Stimulated activated CD4-positive, alpha-beta T cell treated with anti-CD3 and anti-CD28 coated beads, TNF-alpha, amount 100 ng/mL, for 1 hour (primary cell): Measurements from ENCODE around the gene SIRT1.
"Not testable (repeated sequence)": the region's sequence is repeated elsewhere in the genome, so short reads cannot be mapped to it uniquely, and the experiment has no call there.

ENCODE experiments used
- DNase-seq, 3 donors: peaks; one replicate each; pipeline ENCODE4 v3.0.0-alpha.2; 2020; ENCODE audit warnings: low read depth in 3 of 3, low spot score in 1 of 3

SIRT1 gene

GRCh38 chr10:67875340-67876238 lies 8.9 kb upstream of the SIRT1 start:
- DNase-seq: no peak

- not testable (repeated sequence) for DNase-seq
Measured at GRCh38 chr10:67877421-67877820, 7.0 kb upstream of the SIRT1 start.

- no peak for DNase-seq
Measured at GRCh38 chr10:67878133-67878532, 6.3 kb upstream of the SIRT1 start.

- DNase-seq: no peak
Measured at GRCh38 chr10:67883710-67884312, 645 bp upstream of the SIRT1 start.

GRCh38 chr10:67884842-67885670 lies 600 bp downstream of the SIRT1 start:
- peak; percentile 44 to 63 (median 45) for DNase-seq

GRCh38 chr10:67893637-67894036 lies 9.2 kb downstream of the SIRT1 start:
- DNase-seq: no peak

- DNase-seq: no peak
Measured at GRCh38 chr10:67903581-67903980, 19.1 kb downstream of the SIRT1 start.

- no peak for DNase-seq
Measured at GRCh38 chr10:67912331-67912946, 28.0 kb downstream of the SIRT1 start.

GRCh38 chr10:67914777-67915340 lies 30.4 kb downstream of the SIRT1 start:
- DNase-seq: no peak

- DNase-seq: no peak
Measured at GRCh38 chr10:67917169-67917568, 32.7 kb downstream of the SIRT1 start.

GRCh38 chr10:67917679-67918078 lies 33.2 kb downstream of the SIRT1 start:
- DNase-seq: no peak

GRCh38 chr10:67921065-67921464 lies 36.6 kb downstream of the SIRT1 start:
- DNase-seq: no peak

GRCh38 chr10:67923551-67923950 lies 39.1 kb downstream of the SIRT1 start:
- no peak for DNase-seq

GRCh38 chr10:67924136-67924535 lies 39.7 kb downstream of the SIRT1 start:
- DNase-seq: no peak

- DNase-seq: no peak
Measured at GRCh38 chr10:67925449-67926005, 41.1 kb downstream of the SIRT1 start.

GRCh38 chr10:67926951-67927350 lies 42.5 kb downstream of the SIRT1 start:
- no peak for DNase-seq

- no peak for DNase-seq
Measured at GRCh38 chr10:67933199-67933598, 48.7 kb downstream of the SIRT1 start.

GRCh38 chr10:67934336-67934735 lies 49.9 kb downstream of the SIRT1 start:
- DNase-seq: no peak

GRCh38 chr10:67935223-67935622 lies 50.8 kb downstream of the SIRT1 start:
- no peak for DNase-seq

GRCh38 chr10:67936416-67936815 lies 52.0 kb downstream of the SIRT1 start:
- DNase-seq: no peak

GRCh38 chr10:67943917-67944316 lies 59.5 kb downstream of the SIRT1 start:
- DNase-seq: no peak
